ENCODE measurements around the gene TXLNB. TPM values are rescaled to one million over a fixed set of nuclear protein-coding genes. Genes with fewer than 3 reads are reported as not detected.

TXLNB gene
- total and polyA plus RNA-seq, 2 of the 4 experiments (the other 2 are of a cell fraction): under 0.01 to 0.05 TPM

DNA sequence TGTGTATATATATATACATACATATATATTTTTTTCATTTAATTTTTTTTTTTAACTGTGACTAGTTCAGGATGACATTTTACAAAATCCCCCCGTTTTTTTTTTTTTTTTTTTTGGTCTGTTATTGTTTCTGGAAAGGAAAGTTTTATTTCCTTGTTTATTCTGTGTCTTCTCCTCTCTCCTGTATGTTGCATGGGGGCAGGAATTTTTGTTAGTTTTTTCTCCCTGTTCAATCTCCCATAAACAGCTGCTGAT, 32.4 kb upstream of the TXLNB start:
- H3K4me1 ChIP-seq (ENCODE audit: control insufficient read depth, insufficient read depth, low read length): peaks cover 3% of the 10 kb centered on the region; the same call in 1 of the 2 replicates
- no peak overlapping the region for H3K56ac ChIP-seq (ENCODE audit: extremely low read depth, insufficient read depth, low read length)
- in situ Hi-C loops (cut with MboI; ENCODE audit: low sequenced_read_pairs) (no loop called here), dilution Hi-C loops (cut with HindIII; ENCODE audit: low sequenced_read_pairs, unreplicated experiment) (no loop called here), intact Hi-C loops (cut with micrococcal nuclease) (no loop called here)
- no CpG with 5 or more reads among the region's 1 CpG for WGBS, 2 experiments (ENCODE audit: extremely low coverage in 2 of 2, insufficient read length in 1 of 2)
- no peak overlapping the region for H4K5ac ChIP-seq (ENCODE audit: low read depth, low read length)
- no peak overlapping the region for H3K4me2 ChIP-seq (ENCODE audit: low read depth, low read length)
- no peaks in the 10 kb centered on the region for H3K79me1 ChIP-seq (ENCODE audit: low read depth in 1 of 2, low read length in 2 of 2)
- POLR2A ChIA-PET (ENCODE audit: unreplicated experiment): interaction anchor here (0.5 kb wide), 1 partner anchor 840 kb away, joined by 5 read pairs; no protein-coding TSS in a partner anchor
- no peak overlapping the region; the same call in 2 of the 3 replicates for H2BK15ac ChIP-seq (ENCODE audit: low read depth, low read length)
- H2AFZ ChIP-seq (replicated peaks; ENCODE audit: low read length, poor library complexity): no peak overlapping the region
- no peak overlapping the region for H2AK5ac ChIP-seq (ENCODE audit: low read depth, low read length)
- BruUV-seq (replicated peaks): no TSS peak
- no peak overlapping the region for H3K4ac ChIP-seq (ENCODE audit: low read depth, low read length)
- ATAC-seq (ENCODE audit: low read depth): no peak
- no peak overlapping the region for H3K14ac ChIP-seq (replicated peaks; ENCODE audit: low read depth, low read length)
- H3K18ac ChIP-seq (ENCODE audit: low read depth, low read length): no peak overlapping the region
- H3K9me3 ChIP-seq (ENCODE audit: control insufficient read depth, insufficient read depth, low read length): no peaks in the 10 kb centered on the region
- no peak overlapping the region for H3K4me3 ChIP-seq (ENCODE audit: insufficient read depth, low read depth, low read length)
- no peaks in the 10 kb centered on the region for H4K20me1 ChIP-seq (ENCODE audit: insufficient read depth, low read length)
- CTCF ChIA-PET: interaction anchor here (0.6 to 0.7 kb wide), 2 partner anchors 120 to 127 kb away, joined by 3 to 4 read pairs; no protein-coding TSS in a partner anchor
- DNase-seq: no peak
- H3K27me3 ChIP-seq (ENCODE audit: control insufficient read depth, insufficient read depth, low read length): no peaks in the 10 kb centered on the region
- no peak overlapping the region for H3K9ac ChIP-seq (ENCODE audit: low read depth, low read length)
- H2BK120ac ChIP-seq (ENCODE audit: low read depth, low read length): no peak overlapping the region
- no peak overlapping the region for H2BK5ac ChIP-seq (ENCODE audit: low read depth, low read length, poor library complexity, severe bottlenecking)
- no peaks in the 10 kb centered on the region for H3K36me3 ChIP-seq (ENCODE audit: control insufficient read depth, insufficient read depth, low read length)
- H4K91ac ChIP-seq (ENCODE audit: insufficient read depth, low read depth, low read length): no peak overlapping the region
- TF ChIP-seq SMC3 (IDR thresholded peaks at IDR 0.05; ENCODE audit: low read depth, low read length): no peak
- no peak for TF ChIP-seq NFE2L2 (IDR thresholded peaks at IDR 0.05; ENCODE audit: low read depth, low read length)
- no peak for TF ChIP-seq BHLHE40 (IDR thresholded peaks at IDR 0.05; ENCODE audit: low read depth, low read length)
- no peak for TF ChIP-seq RFX5 (IDR thresholded peaks at IDR 0.05; ENCODE audit: low read depth, low read length)
- no peak for TF ChIP-seq CEBPB (IDR thresholded peaks at IDR 0.05; ENCODE audit: low read depth, low read length)
- TF ChIP-seq MAFK (IDR thresholded peaks at IDR 0.05; ENCODE audit: low read depth, low read length): no peak
- TF ChIP-seq, protein P1, sequence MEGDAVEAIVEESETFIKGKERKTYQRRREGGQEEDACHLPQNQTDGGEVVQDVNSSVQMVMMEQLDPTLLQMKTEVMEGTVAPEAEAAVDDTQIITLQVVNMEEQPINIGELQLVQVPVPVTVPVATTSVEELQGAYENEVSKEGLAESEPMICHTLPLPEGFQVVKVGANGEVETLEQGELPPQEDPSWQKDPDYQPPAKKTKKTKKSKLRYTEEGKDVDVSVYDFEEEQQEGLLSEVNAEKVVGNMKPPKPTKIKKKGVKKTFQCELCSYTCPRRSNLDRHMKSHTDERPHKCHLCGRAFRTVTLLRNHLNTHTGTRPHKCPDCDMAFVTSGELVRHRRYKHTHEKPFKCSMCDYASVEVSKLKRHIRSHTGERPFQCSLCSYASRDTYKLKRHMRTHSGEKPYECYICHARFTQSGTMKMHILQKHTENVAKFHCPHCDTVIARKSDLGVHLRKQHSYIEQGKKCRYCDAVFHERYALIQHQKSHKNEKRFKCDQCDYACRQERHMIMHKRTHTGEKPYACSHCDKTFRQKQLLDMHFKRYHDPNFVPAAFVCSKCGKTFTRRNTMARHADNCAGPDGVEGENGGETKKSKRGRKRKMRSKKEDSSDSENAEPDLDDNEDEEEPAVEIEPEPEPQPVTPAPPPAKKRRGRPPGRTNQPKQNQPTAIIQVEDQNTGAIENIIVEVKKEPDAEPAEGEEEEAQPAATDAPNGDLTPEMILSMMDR (conservative IDR thresholded peaks at IDR 0.05; ENCODE audit: low read depth, low read length): no peak
- no peak for TF ChIP-seq CHD1 (IDR thresholded peaks at IDR 0.05; ENCODE audit: low read depth, low read length)
- TF ChIP-seq RAD21 (IDR thresholded peaks at IDR 0.05; ENCODE audit: low read length): no peak
- no peak for TF ChIP-seq POLR2A (IDR thresholded peaks at IDR 0.05; ENCODE audit: low read depth, low read length)
- TF ChIP-seq, protein P2, sequence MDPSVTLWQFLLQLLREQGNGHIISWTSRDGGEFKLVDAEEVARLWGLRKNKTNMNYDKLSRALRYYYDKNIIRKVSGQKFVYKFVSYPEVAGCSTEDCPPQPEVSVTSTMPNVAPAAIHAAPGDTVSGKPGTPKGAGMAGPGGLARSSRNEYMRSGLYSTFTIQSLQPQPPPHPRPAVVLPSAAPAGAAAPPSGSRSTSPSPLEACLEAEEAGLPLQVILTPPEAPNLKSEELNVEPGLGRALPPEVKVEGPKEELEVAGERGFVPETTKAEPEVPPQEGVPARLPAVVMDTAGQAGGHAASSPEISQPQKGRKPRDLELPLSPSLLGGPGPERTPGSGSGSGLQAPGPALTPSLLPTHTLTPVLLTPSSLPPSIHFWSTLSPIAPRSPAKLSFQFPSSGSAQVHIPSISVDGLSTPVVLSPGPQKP (IDR thresholded peaks at IDR 0.05; ENCODE audit: borderline replicate concordance, low read depth, low read length): no peak
- no peak for TF ChIP-seq MAZ (IDR thresholded peaks at IDR 0.05; ENCODE audit: borderline replicate concordance, low read depth, low read length)
- no peak for TF ChIP-seq MXI1 (IDR thresholded peaks at IDR 0.05; ENCODE audit: borderline replicate concordance, low read depth, low read length)
- no peak for TF ChIP-seq RCOR1 (IDR thresholded peaks at IDR 0.05; ENCODE audit: insufficient replicate concordance, low read length)
- TF ChIP-seq FOS (IDR thresholded peaks at IDR 0.05; ENCODE audit: low read depth, low read length): no peak
- TF ChIP-seq, protein P3, sequence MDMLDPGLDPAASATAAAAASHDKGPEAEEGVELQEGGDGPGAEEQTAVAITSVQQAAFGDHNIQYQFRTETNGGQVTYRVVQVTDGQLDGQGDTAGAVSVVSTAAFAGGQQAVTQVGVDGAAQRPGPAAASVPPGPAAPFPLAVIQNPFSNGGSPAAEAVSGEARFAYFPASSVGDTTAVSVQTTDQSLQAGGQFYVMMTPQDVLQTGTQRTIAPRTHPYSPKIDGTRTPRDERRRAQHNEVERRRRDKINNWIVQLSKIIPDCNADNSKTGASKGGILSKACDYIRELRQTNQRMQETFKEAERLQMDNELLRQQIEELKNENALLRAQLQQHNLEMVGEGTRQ (IDR thresholded peaks at IDR 0.05; ENCODE audit: low read depth, low read length): no peak
- no peak overlapping the region for H2BK20ac ChIP-seq (ENCODE audit: low read depth, low read length)
- no peaks in the 10 kb centered on the region for H3K9me1 ChIP-seq (ENCODE audit: insufficient read depth, low read length)
- no peak overlapping the region for H4K8ac ChIP-seq (ENCODE audit: low read depth in 2 of 2, low read length in 2 of 2)
- no peak overlapping the region for H3K27ac ChIP-seq (ENCODE audit: insufficient read depth, low read length)
- no peak overlapping the region for H3K23ac ChIP-seq (ENCODE audit: low read depth, low read length)
- H2AK9ac ChIP-seq (replicated peaks; ENCODE audit: low read depth, low read length, poor library complexity): no peak overlapping the region
